ENCODE data around the gene USP36.
A peak's percentile ranks its signal among the peaks of the same experiment; 100 is the strongest.

The USP36 gene

GRCh38 chr17:78785011-78785662 lies 55.5 kb downstream of the USP36 start:
- H3K36me3 ChIP-seq (ENCODE audit: control insufficient read depth, insufficient read depth, low read length), result no peaks in the 10 kb centered on the region
- TF ChIP-seq CTCF (IDR thresholded peaks at IDR 0.05; ENCODE audit: insufficient read depth, low read length, poor library complexity, severe bottlenecking), result no peak
- H3K4me3 ChIP-seq (replicated peaks; ENCODE audit: low read depth, low read length), result no peak overlapping the region
- no peaks in the 10 kb centered on the region for H3K27me3 ChIP-seq (replicated peaks; ENCODE audit: control insufficient read depth, insufficient read depth, low read length)
- no peak for DNase-seq (ENCODE audit: extremely low read depth, insufficient read length)

GRCh38 chr17:78784352-78784751 lies 56.3 kb downstream of the USP36 start:
- TF ChIP-seq CTCF (IDR thresholded peaks at IDR 0.05; ENCODE audit: insufficient read depth, low read length, poor library complexity, severe bottlenecking), result no peak
- Histone ChIP-seq H3K27me3 (replicated peaks; ENCODE audit: control insufficient read depth, insufficient read depth, low read length) (no peaks in the 10 kb centered on the region), H3K36me3 (ENCODE audit: control insufficient read depth, insufficient read depth, low read length) (no peaks in the 10 kb centered on the region; the same call in 1 of the 2 replicates), H3K4me3 (replicated peaks; ENCODE audit: low read depth, low read length) (no peak overlapping the region)
- DNase-seq (ENCODE audit: extremely low read depth, insufficient read length), result no peak

GRCh38 chr17:78783711-78784324 lies 56.8 kb downstream of the USP36 start:
- TF ChIP-seq CTCF (IDR thresholded peaks at IDR 0.05; ENCODE audit: insufficient read depth, low read length, poor library complexity, severe bottlenecking), result no peak
- no peaks in the 10 kb centered on the region; the same call in 1 of the 2 replicates for H3K36me3 ChIP-seq (ENCODE audit: control insufficient read depth, insufficient read depth, low read length)
- no peaks in the 10 kb centered on the region for H3K27me3 ChIP-seq (replicated peaks; ENCODE audit: control insufficient read depth, insufficient read depth, low read length)
- no peak overlapping the region for H3K4me3 ChIP-seq (replicated peaks; ENCODE audit: low read depth, low read length)
- no peak for DNase-seq (ENCODE audit: extremely low read depth, insufficient read length)

GRCh38 chr17:78781893-78782304 lies 58.7 kb downstream of the USP36 start, which contains the start of gene CYTH1:
TSS of gene CYTH1 (minus strand) at chr17:78782273. CDS start at chr17:78782223, 50 bp downstream.
- Histone ChIP-seq H3K27me3 (replicated peaks; ENCODE audit: control insufficient read depth, insufficient read depth, low read length) (no peaks in the 10 kb centered on the region), H3K4me3 (replicated peaks; ENCODE audit: low read depth, low read length) (peak within 1 kb of the TSS; percentile 94), H3K36me3 (ENCODE audit: control insufficient read depth, insufficient read depth, low read length) (no peaks in the 10 kb centered on the region; the same call in 1 of the 2 replicates)

DNA sequence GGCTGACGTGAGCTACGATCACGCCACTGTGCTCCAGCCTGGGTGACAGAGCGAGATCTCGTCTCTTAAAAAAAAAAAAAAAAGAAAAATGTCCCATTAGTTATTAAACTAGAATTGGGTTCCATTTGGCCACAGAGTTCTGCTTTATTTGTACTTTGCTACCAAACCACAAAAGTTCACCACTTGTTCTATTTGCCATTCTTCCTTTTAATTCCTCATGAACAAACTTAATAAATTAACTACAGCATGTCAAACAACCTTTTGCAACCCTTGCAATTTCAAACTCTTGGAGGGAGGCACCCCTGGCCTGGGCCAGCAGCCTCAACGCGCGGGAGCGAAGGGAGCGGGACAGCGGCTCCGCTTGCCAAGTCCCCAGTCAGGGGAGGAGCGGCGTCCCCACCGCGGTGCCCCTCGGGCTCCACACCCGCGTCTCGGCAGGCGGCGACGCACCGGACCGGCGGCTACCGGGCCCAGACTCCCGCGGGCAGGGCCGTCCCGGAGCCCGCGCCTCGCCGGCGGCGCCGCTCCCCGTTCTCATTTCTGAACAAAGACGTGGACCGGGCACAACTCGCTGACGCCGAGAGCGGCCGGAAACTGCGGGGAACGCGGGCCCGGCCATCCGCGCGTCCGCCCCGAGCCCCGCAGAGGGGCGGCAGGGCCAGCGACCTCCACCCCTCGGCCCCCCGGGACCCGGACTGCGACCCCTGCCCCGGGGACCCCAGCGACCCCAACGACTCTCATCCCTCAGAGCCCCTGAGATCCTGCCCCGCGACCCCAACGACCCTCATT lies 59.3 kb downstream of the USP36 start:
- no peak for TF ChIP-seq CTCF (IDR thresholded peaks at IDR 0.05; ENCODE audit: insufficient read depth, low read length, poor library complexity, severe bottlenecking)
- DNase-seq (ENCODE audit: extremely low read depth, insufficient read length), result peak; percentile 61
- H3K27me3 ChIP-seq (replicated peaks; ENCODE audit: control insufficient read depth, insufficient read depth, low read length), result no peaks in the 10 kb centered on the region
- H3K4me3 ChIP-seq (replicated peaks; ENCODE audit: low read depth, low read length), result peak overlapping the region; percentile 94
- no peaks in the 10 kb centered on the region; the same call in 1 of the 2 replicates for H3K36me3 ChIP-seq (ENCODE audit: control insufficient read depth, insufficient read depth, low read length)

More at GRCh38 chr17:78781893-78782304, 58.7 kb downstream of the USP36 start, which contains the start of gene CYTH1:
- no peak for DNase-seq (ENCODE audit: extremely low read depth, insufficient read length)
- no peak for TF ChIP-seq CTCF (IDR thresholded peaks at IDR 0.05; ENCODE audit: insufficient read depth, low read length, poor library complexity, severe bottlenecking)

Data from GM06990 (cell line).